ENCODE results near the gene SKAP1. TPM values are rescaled to one million over a fixed set of nuclear protein-coding genes. Genes with fewer than 3 reads are reported as not detected.
A peak's percentile ranks its signal among the peaks of the same experiment; 100 is the strongest.
"Not testable (repeated sequence)": the region's sequence is repeated elsewhere in the genome, so short reads cannot be mapped to it uniquely, and the experiment has no call there.

The SKAP1 gene
- total RNA-seq, 1 donor from 2014 or later, result not detected

DNA sequence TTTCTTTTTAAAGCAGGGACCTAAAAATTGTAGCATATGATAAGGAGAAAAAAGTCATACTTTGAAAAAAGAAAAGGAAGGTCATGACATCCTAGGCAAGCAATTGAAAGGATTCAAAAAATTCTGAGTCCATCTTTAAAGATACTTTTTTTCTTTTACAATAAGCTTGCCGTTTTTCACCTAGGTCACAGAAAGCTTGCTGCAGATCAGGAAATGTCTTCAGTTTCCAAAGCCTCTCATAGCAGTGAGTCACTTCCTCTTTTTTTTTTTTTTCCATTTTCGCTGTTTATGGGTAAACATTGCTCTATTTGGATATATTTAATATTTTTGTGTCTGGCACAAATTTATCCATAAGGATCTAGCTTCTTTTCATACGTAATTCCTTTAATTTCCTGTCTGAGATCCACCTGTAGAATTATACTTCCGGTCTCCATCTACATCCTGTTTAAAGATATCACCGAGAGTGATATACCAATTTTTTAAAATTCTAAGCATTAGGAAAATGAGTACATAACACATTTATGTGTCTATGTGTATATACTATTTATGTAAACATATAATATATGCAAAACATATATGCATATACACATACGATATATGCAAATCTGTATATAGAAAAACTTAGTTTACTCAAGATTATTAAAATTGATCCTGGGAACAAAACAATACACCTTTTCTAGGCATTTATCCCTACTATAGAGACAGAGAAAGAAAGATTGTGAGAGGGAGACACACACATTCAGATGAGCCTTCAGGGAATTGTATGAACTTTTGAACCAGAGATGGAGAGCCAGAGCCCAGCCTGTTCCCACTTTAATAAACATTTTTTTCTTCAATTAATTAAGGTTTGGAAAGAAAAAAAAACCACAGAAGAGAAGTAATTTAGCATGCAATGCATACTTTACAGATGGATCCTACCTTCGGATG lies 134.4 kb downstream of the SKAP1 start:
- no peak overlapping the region for H3K4me3 ChIP-seq (ENCODE audit: low read depth, low read length)
- peak; percentile 28 for DNase-seq (ENCODE audit: low read depth)
- FAIRE-seq, result no peak
- H3K36me3 ChIP-seq (ENCODE audit: control insufficient read depth, insufficient read depth, low read length), result no peaks in the 10 kb centered on the region
- peaks cover 13% of the 10 kb centered on the region for H3K27me3 ChIP-seq (ENCODE audit: control insufficient read depth, insufficient read depth, low read length)
- TF ChIP-seq, protein P1, sequence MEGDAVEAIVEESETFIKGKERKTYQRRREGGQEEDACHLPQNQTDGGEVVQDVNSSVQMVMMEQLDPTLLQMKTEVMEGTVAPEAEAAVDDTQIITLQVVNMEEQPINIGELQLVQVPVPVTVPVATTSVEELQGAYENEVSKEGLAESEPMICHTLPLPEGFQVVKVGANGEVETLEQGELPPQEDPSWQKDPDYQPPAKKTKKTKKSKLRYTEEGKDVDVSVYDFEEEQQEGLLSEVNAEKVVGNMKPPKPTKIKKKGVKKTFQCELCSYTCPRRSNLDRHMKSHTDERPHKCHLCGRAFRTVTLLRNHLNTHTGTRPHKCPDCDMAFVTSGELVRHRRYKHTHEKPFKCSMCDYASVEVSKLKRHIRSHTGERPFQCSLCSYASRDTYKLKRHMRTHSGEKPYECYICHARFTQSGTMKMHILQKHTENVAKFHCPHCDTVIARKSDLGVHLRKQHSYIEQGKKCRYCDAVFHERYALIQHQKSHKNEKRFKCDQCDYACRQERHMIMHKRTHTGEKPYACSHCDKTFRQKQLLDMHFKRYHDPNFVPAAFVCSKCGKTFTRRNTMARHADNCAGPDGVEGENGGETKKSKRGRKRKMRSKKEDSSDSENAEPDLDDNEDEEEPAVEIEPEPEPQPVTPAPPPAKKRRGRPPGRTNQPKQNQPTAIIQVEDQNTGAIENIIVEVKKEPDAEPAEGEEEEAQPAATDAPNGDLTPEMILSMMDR (IDR thresholded peaks at IDR 0.05; ENCODE audit: insufficient read depth, low read length, severe bottlenecking), result no peak

DNA sequence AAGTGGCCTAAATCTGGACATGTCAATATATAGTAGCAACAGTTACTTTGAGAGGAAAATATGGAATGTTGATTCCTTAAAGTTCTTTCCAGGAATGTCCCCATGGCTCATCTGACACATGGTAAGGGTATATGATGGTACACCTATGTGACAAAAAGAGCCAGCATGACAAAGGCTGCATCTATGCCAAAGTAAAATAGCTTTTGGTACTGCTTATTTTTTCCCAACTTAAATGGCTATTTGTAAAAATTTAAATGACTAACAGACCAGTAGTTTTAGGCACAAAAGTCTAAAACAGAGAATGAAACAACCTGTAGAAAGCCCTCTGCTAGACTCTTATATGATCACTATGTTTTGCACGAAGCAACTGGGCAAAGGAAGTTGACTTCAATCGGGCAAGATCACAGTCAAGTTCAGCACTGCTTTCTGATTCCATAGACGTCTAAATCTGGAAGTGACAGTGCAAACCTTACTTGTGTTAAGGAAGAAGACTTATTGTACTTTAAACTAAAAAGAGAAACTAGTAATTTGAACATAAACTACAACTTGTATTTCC lies 135.1 kb downstream of the SKAP1 start:
- H3K27me3 ChIP-seq (ENCODE audit: control insufficient read depth, insufficient read depth, low read length), result peaks cover 9% of the 10 kb centered on the region
- TF ChIP-seq, protein P1 (IDR thresholded peaks at IDR 0.05; ENCODE audit: insufficient read depth, low read length, severe bottlenecking), result no peak
- FAIRE-seq (no peak), DNase-seq (ENCODE audit: low read depth) (no peak)
- no peak overlapping the region for H3K4me3 ChIP-seq (ENCODE audit: low read depth, low read length)
- H3K36me3 ChIP-seq (ENCODE audit: control insufficient read depth, insufficient read depth, low read length), result no peaks in the 10 kb centered on the region

DNA sequence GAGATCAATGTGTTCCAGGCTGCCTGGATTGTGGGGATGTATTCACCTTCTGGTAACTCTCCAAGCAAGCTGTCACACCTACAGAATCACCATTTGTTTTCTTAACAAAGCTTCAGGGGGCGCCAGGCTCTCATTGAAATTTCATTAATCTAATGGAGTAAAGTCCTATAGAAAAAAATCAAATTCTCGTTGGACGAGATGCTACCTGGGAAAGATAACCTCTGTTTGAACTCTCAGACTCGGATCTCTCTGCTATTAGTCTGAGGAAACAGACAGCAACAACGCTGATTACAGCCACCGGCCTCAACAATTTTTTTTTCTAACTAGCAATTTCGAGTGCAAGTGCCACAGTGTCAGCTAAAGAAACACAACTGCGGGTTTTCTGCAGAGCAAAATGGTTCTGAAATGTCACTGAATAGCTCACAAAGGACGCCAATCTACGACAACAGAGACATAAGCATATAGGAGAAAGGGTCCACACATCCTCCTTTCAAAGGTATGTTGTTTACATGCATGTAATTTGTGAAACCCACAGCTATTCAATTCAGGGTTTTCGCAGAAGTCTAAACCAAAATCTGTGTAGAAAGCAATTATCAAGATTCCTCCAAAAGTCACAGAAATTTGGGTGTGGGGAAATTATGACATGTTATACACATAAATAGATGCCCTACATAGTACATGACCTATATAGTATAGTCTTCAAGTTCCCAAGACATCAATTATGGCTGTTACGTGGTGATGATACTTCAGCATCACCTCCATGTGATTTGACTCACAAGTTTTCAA lies 135.8 kb downstream of the SKAP1 start:
- FAIRE-seq, result no peak
- Histone ChIP-seq H3K27me3 (ENCODE audit: control insufficient read depth, insufficient read depth, low read length) (peaks cover 7% of the 10 kb centered on the region), H3K4me3 (ENCODE audit: low read depth, low read length) (no peak overlapping the region), H3K36me3 (ENCODE audit: control insufficient read depth, insufficient read depth, low read length) (no peaks in the 10 kb centered on the region)
- no peak for DNase-seq (ENCODE audit: low read depth)
- TF ChIP-seq, protein P1 (IDR thresholded peaks at IDR 0.05; ENCODE audit: insufficient read depth, low read length, severe bottlenecking), result no peak

DNA sequence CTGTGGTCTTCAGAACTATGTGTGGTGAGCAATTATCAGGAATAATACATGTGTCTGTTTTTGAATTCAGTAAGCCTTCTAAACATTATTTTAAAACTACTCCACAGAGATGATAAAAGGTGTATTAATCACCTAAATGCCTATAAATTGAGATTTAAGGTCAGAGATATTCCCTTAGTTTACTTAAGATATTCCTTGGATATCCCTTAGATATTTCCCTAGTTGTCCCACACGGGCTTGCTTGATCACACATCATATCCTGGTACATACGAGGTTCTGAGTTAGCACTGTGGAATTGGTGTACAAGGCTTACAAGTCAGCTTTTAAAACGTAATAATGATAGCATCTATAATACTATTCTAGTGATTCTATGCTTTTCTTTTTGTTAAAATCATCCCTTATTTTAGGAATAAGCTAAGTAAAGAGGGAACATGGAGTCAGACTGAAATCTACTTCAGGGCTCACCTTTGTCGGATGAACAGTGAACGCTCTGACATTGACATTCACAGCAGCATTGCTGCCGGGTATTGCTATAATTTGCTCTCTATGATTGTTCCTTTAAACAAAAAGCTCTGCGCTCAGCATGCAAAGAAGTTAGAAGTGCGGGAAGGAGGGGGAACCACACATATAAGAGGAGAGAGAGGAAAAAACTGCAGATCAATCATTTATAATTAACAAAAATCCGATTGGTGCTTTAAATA lies 136.5 kb downstream of the SKAP1 start:
- TF ChIP-seq, protein P1 (IDR thresholded peaks at IDR 0.05; ENCODE audit: insufficient read depth, low read length, severe bottlenecking), result no peak
- no peak for FAIRE-seq
- DNase-seq (ENCODE audit: low read depth), result no peak
- Histone ChIP-seq H3K4me3 (ENCODE audit: low read depth, low read length) (no peak overlapping the region), H3K27me3 (ENCODE audit: control insufficient read depth, insufficient read depth, low read length) (peaks cover 7% of the 10 kb centered on the region), H3K36me3 (ENCODE audit: control insufficient read depth, insufficient read depth, low read length) (no peaks in the 10 kb centered on the region)

DNA sequence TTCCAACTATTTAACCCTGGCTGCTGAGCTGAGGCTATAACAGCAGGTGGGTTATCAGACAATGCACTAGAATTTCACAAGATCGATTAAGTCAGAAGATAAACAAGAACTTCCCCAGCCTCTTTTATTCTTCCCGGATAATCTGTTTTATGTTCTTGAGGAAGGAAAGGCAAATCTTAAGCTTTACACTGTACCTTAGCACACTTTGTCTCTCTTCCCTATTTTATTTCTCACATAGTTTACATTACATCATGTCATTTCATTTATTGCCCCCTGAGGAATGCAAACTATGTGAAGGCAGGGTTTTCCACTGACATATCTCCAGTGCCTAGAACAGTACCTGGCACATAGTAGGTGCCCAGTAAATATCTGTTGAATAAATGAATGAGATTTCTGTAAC lies 139.6 kb downstream of the SKAP1 start:
- TF ChIP-seq, protein P1 (IDR thresholded peaks at IDR 0.05; ENCODE audit: insufficient read depth, low read length, severe bottlenecking), result no peak
- H3K36me3 ChIP-seq (ENCODE audit: control insufficient read depth, insufficient read depth, low read length), result no peaks in the 10 kb centered on the region
- peaks cover 7% of the 10 kb centered on the region for H3K27me3 ChIP-seq (ENCODE audit: control insufficient read depth, insufficient read depth, low read length)
- no peak for DNase-seq (ENCODE audit: low read depth)
- H3K4me3 ChIP-seq (ENCODE audit: low read depth, low read length), result no peak overlapping the region
- no peak for FAIRE-seq

DNA sequence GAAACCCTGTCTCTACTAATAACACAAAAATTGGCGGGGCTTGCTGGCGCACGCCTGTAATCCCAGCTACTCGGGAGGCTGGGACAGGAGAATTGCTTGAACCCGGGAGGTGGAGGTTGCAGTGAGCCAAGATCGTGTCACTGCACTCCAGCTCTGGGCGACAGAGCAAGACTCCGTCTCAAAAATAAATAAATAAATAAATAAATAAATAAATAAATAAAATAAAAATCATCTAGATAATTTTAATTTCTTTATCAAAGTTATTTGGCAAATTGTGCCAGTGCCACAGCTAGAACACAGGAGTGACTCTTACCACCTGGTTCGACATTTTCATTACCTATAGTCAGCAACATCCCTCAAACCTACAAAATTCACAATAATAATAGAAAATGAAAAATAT lies 143.1 kb downstream of the SKAP1 start:
- H3K4me3 ChIP-seq (ENCODE audit: low read depth, low read length); FAIRE-seq; H3K27me3 ChIP-seq (ENCODE audit: control insufficient read depth, insufficient read depth, low read length); H3K36me3 ChIP-seq (ENCODE audit: control insufficient read depth, insufficient read depth, low read length); DNase-seq (ENCODE audit: low read depth): not testable (repeated sequence)

Measured in bronchial epithelial cell (primary cell).